NK-92 (cell line): ENCODE data around the gene HNRNPU.

Source experiments
- DNase-seq: peaks from one replicate; lab custom pipeline; 2025; ENCODE audit not compliant: unreplicated experiment; lab: John Stamatoyannopoulos, UW

Gene HNRNPU

GRCh38 chr1:244862699-244863490, 1.4 kb downstream of the HNRNPU start:
- peak; percentile 65 for DNase-seq

GRCh38 chr1:244862354-244862698, 2.0 kb downstream of the HNRNPU start:
- no peak for DNase-seq

GRCh38 chr1:244861683-244862082, 2.7 kb downstream of the HNRNPU start:
- no peak for DNase-seq

- DNase-seq = no peak
Observed at GRCh38 chr1:244860914-244861610, 3.3 kb downstream of the HNRNPU start.

- DNase-seq = no peak
Observed at GRCh38 chr1:244860078-244860477, 4.3 kb downstream of the HNRNPU start.

GRCh38 chr1:244858357-244858756, 6.0 kb downstream of the HNRNPU start:
- DNase-seq = no peak

GRCh38 chr1:244857761-244858160, 6.6 kb downstream of the HNRNPU start:
- no peak for DNase-seq

GRCh38 chr1:244854865-244855578, 9.3 kb downstream of the HNRNPU start:
- no peak for DNase-seq

GRCh38 chr1:244854166-244854565, 10.2 kb downstream of the HNRNPU start:
- no peak for DNase-seq

- no peak for DNase-seq
Observed at GRCh38 chr1:244852694-244853093, 11.6 kb downstream of the HNRNPU start.

- no peak for DNase-seq
Observed at GRCh38 chr1:244851546-244852231, 12.7 kb downstream of the HNRNPU start.

GRCh38 chr1:244850896-244851295, 13.4 kb downstream of the HNRNPU start:
- no peak for DNase-seq

- no peak for DNase-seq
Observed at GRCh38 chr1:244850099-244850852, 14.1 kb downstream of the HNRNPU start.

GRCh38 chr1:244849189-244849866, 15.0 kb downstream of the HNRNPU start:
- DNase-seq = no peak

GRCh38 chr1:244846653-244847052, 17.7 kb downstream of the HNRNPU start:
- DNase-seq = no peak

GRCh38 chr1:244844155-244845121, 19.9 kb downstream of the HNRNPU start:
- DNase-seq = no peak

- DNase-seq = no peak
Observed at GRCh38 chr1:244843148-244843978, 21.0 kb downstream of the HNRNPU start.
